Effector memory CD4-positive, alpha-beta T cell (primary cell): ENCODE measurements around the gene SMIM8.

Experiments used
- DNase-seq, 3 donors: peaks; one replicate each; pipeline ENCODE4 v3.0.0-alpha.2; 2020
- H3K27ac ChIP-seq: 2 replicates; pipeline ENCODE4 v1.7.0; 2013; ENCODE audit warnings: mild to moderate bottlenecking, low read length, moderate library complexity; ENCODE audit not compliant: insufficient read depth, poor library complexity, severe bottlenecking
- H3K27me3 ChIP-seq: replicated peaks from 2 replicates; pipeline ENCODE4 v1.7.0; 2013; ENCODE audit warnings: mild to moderate bottlenecking, low read length; ENCODE audit not compliant: insufficient read depth, control insufficient read depth, poor library complexity, severe bottlenecking
- H3K36me3 ChIP-seq: 2 replicates; pipeline ENCODE4 v1.7.0; 2013; ENCODE audit warnings: mild to moderate bottlenecking, low read length, moderate library complexity; ENCODE audit not compliant: control insufficient read depth, insufficient read depth
- H3K4me1 ChIP-seq: 2 replicates; pipeline ENCODE4 v1.7.0; 2013; ENCODE audit warnings: low read length, mild to moderate bottlenecking; ENCODE audit not compliant: control insufficient read depth, insufficient read depth, poor library complexity, severe bottlenecking
- H3K4me3 ChIP-seq: 2 replicates; pipeline ENCODE4 v1.7.0; 2013; ENCODE audit warnings: low read length, low read depth, mild to moderate bottlenecking; ENCODE audit not compliant: insufficient read depth, poor library complexity, severe bottlenecking
- H3K9me3 ChIP-seq: 2 replicates; pipeline ENCODE4 v1.7.0; 2013; ENCODE audit warnings: mild to moderate bottlenecking, low read length, moderate library complexity; ENCODE audit not compliant: control insufficient read depth

The SMIM8 gene

GRCh38 chr6:87376643-87377042 lies 54.3 kb downstream of the SMIM8 start:
- Histone ChIP-seq H3K4me3 (no peak overlapping the region), H3K9me3 (no peaks in the 10 kb centered on the region), H3K4me1 (no peaks in the 10 kb centered on the region), H3K27me3 (no peaks in the 10 kb centered on the region), H3K36me3 (no peaks in the 10 kb centered on the region), H3K27ac (no peak overlapping the region)
- DNase-seq: no peak

- no peaks in the 10 kb centered on the region for H3K27me3 ChIP-seq
- no peak for DNase-seq
- no peak overlapping the region for H3K27ac ChIP-seq
- no peaks in the 10 kb centered on the region for H3K36me3 ChIP-seq
- no peaks in the 10 kb centered on the region for H3K9me3 ChIP-seq
- H3K4me1 ChIP-seq: no peaks in the 10 kb centered on the region
- no peak overlapping the region for H3K4me3 ChIP-seq
These were observed 56.6 kb downstream of the SMIM8 start for GRCh38 chr6:87378947-87379346.

DNA sequence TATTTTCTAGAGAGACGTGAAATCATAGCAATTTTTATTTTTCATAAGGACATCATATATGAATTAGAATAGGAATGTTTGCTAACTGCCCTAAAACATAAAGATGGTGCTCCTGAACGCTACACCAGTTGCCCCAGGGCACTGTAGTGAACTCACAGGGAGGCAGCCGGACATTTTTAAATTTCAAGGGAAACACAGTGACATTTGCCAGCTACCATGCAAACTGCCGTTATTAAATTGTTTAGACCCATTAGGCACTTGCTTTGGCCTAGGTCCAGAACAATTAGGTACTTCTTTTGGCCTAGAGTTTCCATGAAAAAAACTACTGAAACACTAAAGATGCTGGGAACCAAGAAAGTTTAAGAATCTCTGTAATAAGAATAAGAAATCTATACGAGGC lies 60.5 kb downstream of the SMIM8 start:
- Histone ChIP-seq H3K27me3 (no peaks in the 10 kb centered on the region), H3K36me3 (no peaks in the 10 kb centered on the region), H3K4me3 (no peak overlapping the region), H3K4me1 (no peaks in the 10 kb centered on the region), H3K27ac (no peak overlapping the region), H3K9me3 (no peaks in the 10 kb centered on the region)
- no peak for DNase-seq

DNA sequence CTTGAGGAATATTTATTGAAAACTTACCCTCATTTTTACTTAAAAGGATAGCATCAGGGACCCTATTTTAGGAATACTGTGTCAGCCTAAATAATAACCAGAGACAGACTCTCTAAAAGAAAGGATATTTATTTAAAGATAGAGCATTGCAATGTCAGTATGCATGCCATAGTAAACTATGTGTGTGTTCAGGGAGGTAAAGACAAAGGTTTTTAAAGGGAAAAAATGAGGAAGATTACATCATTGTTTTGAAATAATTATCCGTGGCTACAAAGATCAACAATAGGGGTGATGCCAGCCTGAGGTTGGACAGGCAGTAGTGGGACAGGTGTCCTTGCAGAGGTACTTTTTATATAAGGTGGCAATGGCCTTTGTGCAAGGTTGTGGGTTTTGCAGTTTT lies 61.6 kb downstream of the SMIM8 start:
- no peaks in the 10 kb centered on the region for H3K4me1 ChIP-seq
- no peak for DNase-seq
- H3K4me3 ChIP-seq: no peak overlapping the region
- no peaks in the 10 kb centered on the region for H3K36me3 ChIP-seq
- no peak overlapping the region for H3K27ac ChIP-seq
- H3K27me3 ChIP-seq: no peaks in the 10 kb centered on the region
- H3K9me3 ChIP-seq: no peaks in the 10 kb centered on the region

DNA sequence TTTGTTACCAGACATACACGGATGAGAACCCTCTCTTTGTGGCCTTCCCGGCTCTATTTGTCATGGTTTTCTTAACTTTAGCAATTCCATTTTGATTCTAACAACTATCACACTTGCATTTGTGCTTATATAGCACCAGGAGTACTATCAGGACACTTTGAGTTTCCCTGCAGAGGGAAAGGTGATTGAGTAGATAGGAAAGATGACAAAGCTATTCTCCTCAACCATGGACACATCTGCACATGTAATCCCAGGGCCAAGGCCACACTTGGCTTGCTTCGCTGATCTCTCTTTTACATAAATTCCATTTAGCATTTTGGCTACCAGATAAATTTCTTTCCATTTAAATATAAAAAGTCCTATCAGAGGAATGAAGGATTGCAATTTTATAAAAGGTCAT lies 62.1 kb downstream of the SMIM8 start:
- no peak overlapping the region for H3K27ac ChIP-seq
- DNase-seq: no peak
- H3K36me3 ChIP-seq: no peaks in the 10 kb centered on the region
- H3K27me3 ChIP-seq: no peaks in the 10 kb centered on the region
- no peaks in the 10 kb centered on the region for H3K9me3 ChIP-seq
- no peak overlapping the region for H3K4me3 ChIP-seq
- H3K4me1 ChIP-seq: no peaks in the 10 kb centered on the region

DNA sequence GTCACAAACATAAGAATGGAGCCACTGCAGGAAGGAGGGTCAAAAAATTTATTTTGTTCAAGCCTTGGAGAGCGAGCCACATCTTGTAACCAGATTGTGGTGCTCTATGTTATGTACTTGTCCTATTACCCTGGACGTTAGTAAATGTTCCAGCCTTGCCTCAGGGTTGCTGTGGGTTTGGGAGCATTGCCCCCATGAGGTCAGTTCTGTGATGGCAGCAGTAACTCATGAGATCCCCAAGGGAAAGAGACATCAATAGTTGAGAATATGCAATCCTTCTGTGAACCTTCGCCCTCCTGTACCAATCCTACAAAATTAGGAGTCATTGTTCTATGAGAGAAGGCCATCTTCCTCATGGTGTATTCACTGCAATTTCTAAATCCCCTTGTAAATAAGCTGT lies 68.9 kb downstream of the SMIM8 start:
- Histone ChIP-seq H3K9me3 (no peaks in the 10 kb centered on the region), H3K4me1 (no peaks in the 10 kb centered on the region), H3K36me3 (no peaks in the 10 kb centered on the region), H3K27ac (no peak overlapping the region), H3K4me3 (no peak overlapping the region), H3K27me3 (no peaks in the 10 kb centered on the region)
- no peak for DNase-seq
